SH-SY5Y (cell line): Measurements from ENCODE around the gene TJP2.

Source experiments
- GATA2 ChIP-seq: IDR thresholded peaks from 2 replicates; pipeline ENCODE4 v1.6.1; 2011; ENCODE audit warnings: mild to moderate bottlenecking, low read depth, low read length
- GATA3 ChIP-seq: IDR thresholded peaks from 2 replicates; pipeline ENCODE4 v1.6.1; 2011; ENCODE audit warnings: low read depth, mild to moderate bottlenecking, low read length, moderate library complexity

DNA sequence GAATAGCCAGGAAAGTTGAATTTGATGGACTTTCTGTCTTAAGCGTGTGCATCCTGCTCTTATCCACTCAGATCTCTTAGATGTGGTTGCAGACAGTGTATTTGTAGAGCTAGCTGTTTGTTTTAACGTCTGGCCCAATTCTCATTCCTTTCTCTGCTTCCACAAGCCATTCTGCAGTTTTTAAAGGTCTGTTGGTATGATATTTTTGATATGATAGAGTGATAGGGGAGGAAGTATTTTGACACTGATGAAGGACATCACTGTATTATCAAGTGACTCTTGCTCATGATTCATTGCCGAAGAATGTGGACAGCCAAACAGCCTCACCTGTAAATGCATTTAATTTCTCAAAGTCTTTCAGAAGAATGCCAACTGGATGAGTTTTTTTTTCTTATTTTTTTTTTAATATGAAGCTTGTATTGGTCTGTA, 4.5 kb downstream of the TJP2 start:
- TF ChIP-seq GATA2: no peak
- TF ChIP-seq GATA3: no peak
